Panc1 (cell line): ENCODE results near the gene ZNF282.

Experiments used
- POLR2AphosphoS5 ChIP-seq: IDR thresholded peaks from 2 replicates; pipeline ENCODE4 v1.6.1; 2012; ENCODE audit warnings: mild to moderate bottlenecking, low read depth, low read length, moderate library complexity
- SIN3A ChIP-seq: IDR thresholded peaks from 2 replicates; pipeline ENCODE4 v1.6.1; 2012; ENCODE audit warnings: low read depth, mild to moderate bottlenecking, low read length, moderate library complexity, borderline replicate concordance; ENCODE audit not compliant: insufficient read depth
- TCF7L2 ChIP-seq: IDR thresholded peaks from 2 replicates; pipeline ENCODE4 v1.6.1; 2011; ENCODE audit warnings: mild to moderate bottlenecking, low read depth, low read length, inconsistent platforms
- TF ChIP-seq, protein P1 (sequence below): fragments of 450-650 bp; IDR thresholded peaks from 2 replicates; pipeline ENCODE4 v1.5.1; 2017; ENCODE audit warnings: mild to moderate bottlenecking
- TF ChIP-seq, protein P2 (sequence below), 2 experiments: IDR thresholded peaks; 2 replicates each; pipeline ENCODE4 v1.6.1; 2011 to 2012; ENCODE audit warnings: low read depth in 2 of 2, control low read depth in 1 of 2, low read length in 1 of 2, mild to moderate bottlenecking in 1 of 2, moderate library complexity in 1 of 2; ENCODE audit not compliant: insufficient read depth in 1 of 2

DNA sequence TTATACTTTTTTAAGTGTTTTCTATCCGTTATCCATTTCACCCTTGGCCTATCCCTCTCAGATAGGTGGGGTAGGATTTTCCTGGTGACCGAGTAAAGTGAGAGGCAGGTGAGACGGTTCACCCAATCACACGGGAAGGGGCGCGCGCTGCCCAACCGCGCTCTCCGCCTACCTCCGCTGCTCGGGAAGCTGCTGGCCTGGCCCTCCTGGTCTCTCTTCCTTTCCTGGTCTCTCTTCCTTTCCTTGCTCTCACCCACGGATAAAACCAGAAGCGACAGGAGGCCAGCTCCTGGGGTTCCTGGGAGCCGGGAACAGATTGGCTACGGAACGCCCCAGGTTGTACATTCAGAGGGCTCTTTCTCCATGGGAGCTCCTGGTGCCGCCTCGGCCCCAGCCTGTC lies 29.8 kb downstream of the ZNF282 start:
- TF ChIP-seq, protein P1, sequence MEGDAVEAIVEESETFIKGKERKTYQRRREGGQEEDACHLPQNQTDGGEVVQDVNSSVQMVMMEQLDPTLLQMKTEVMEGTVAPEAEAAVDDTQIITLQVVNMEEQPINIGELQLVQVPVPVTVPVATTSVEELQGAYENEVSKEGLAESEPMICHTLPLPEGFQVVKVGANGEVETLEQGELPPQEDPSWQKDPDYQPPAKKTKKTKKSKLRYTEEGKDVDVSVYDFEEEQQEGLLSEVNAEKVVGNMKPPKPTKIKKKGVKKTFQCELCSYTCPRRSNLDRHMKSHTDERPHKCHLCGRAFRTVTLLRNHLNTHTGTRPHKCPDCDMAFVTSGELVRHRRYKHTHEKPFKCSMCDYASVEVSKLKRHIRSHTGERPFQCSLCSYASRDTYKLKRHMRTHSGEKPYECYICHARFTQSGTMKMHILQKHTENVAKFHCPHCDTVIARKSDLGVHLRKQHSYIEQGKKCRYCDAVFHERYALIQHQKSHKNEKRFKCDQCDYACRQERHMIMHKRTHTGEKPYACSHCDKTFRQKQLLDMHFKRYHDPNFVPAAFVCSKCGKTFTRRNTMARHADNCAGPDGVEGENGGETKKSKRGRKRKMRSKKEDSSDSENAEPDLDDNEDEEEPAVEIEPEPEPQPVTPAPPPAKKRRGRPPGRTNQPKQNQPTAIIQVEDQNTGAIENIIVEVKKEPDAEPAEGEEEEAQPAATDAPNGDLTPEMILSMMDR: no peak
- TF ChIP-seq POLR2AphosphoS5: no peak
- TF ChIP-seq, protein P2, sequence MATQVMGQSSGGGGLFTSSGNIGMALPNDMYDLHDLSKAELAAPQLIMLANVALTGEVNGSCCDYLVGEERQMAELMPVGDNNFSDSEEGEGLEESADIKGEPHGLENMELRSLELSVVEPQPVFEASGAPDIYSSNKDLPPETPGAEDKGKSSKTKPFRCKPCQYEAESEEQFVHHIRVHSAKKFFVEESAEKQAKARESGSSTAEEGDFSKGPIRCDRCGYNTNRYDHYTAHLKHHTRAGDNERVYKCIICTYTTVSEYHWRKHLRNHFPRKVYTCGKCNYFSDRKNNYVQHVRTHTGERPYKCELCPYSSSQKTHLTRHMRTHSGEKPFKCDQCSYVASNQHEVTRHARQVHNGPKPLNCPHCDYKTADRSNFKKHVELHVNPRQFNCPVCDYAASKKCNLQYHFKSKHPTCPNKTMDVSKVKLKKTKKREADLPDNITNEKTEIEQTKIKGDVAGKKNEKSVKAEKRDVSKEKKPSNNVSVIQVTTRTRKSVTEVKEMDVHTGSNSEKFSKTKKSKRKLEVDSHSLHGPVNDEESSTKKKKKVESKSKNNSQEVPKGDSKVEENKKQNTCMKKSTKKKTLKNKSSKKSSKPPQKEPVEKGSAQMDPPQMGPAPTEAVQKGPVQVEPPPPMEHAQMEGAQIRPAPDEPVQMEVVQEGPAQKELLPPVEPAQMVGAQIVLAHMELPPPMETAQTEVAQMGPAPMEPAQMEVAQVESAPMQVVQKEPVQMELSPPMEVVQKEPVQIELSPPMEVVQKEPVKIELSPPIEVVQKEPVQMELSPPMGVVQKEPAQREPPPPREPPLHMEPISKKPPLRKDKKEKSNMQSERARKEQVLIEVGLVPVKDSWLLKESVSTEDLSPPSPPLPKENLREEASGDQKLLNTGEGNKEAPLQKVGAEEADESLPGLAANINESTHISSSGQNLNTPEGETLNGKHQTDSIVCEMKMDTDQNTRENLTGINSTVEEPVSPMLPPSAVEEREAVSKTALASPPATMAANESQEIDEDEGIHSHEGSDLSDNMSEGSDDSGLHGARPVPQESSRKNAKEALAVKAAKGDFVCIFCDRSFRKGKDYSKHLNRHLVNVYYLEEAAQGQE (IDR thresholded peaks at IDR 0.05; ENCODE audit: insufficient read depth in 1 of 2, low read depth in 2 of 2, low read length in 1 of 2): no peak
- TF ChIP-seq TCF7L2: no peak
- no peak for TF ChIP-seq SIN3A
